GM12892 (cell line): ENCODE results near the gene C1QL4.

Source experiments
- POLR2A ChIP-seq: IDR thresholded peaks from 2 replicates; pipeline ENCODE4 v1.6.1; 2011; ENCODE audit warnings: low read depth, low read length, control low read depth
- POLR2AphosphoS5 ChIP-seq: IDR thresholded peaks from 2 replicates; pipeline ENCODE4 v1.6.1; 2011; ENCODE audit warnings: low read depth, low read length, control low read depth
- TAF1 ChIP-seq: IDR thresholded peaks from 2 replicates; pipeline ENCODE4 v1.6.1; 2011; ENCODE audit warnings: low read depth, mild to moderate bottlenecking, control low read depth, low read length, borderline replicate concordance

- TF ChIP-seq POLR2A (no peak), POLR2AphosphoS5 (no peak), TAF1 (no peak)
Measured at GRCh38 chr12:49327887-49328286, 9.1 kb downstream of the C1QL4 start.
